ENCODE data around the gene SPRTN. TPM values are rescaled to one million over a fixed set of nuclear protein-coding genes. Genes with fewer than 3 reads are reported as not detected.

Gene SPRTN
- total and polyA plus RNA-seq, 9 donors, result 3.9 to 11.7 (median 8.1) TPM

DNA sequence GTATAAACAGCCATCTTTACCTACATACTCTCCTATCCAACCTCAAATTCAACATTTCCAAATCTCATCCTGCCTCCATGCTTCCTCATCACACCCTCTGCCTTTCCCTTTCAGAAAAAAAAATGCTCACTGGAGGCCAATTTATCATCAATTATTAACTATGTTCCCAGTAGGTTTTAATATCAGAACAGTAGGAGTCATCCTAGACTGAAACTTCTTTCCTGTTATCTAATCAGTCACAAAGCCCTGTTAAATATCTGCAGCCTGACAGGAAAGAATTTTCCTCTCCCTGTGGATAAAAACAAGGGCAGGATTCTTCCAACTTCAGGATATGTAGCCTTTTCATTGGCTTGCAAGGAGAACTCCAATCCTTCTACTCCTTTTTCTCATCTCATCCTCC is 55.6 kb downstream of the SPRTN start:
- Histone ChIP-seq H3K27ac (no peak overlapping the region), H3K4me1 (ENCODE audit: insufficient read depth) (no peaks in the 10 kb centered on the region)

DNA sequence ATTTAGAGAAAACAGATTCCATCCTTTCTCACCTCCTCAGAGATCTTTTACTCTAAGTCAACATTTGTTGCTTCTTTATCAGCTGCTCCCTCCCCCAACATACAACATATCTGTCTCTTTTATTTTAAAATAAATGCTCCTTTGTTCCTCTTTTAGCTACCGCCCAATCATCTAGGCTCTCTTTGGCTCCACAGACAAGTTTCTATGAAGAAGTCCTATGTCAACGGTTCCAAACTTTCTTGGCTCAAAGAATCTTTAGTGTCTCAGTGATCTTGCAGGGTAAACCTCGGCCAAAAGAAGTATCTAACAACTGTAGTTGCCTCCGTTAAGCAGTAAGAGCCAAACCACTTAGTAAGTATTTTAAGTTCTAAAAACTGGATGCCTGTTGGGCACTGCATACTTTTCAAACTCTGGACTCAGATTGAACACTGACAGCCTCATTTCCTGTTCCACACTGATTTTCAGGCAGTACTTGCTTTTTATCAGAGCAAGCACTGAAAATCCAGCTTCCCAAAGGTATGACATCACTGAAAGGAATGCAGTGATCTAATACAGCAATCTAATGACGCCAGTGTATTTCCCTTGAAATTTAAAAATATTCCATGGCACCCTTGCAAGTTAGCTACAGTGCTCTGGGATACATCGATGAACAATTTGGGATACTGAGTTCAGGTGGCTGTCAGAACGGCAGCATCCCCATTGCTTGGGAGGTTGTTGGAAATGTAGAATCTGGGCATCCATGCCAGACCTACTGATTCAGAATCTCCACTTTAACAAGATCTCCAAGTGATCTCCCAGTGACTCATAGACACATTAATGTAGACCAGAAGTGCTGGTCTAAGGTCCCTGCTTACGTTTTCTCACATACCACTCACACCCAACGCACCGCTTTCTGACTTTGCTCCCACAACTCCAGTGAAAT is 57.2 kb downstream of the SPRTN start:
- WGBS, 3 donors, result 47 to 59% (median 58%) methylated on average over 10 of the region's 10 CpGs
- intact Hi-C loops (cut with DNase I), result no loop called here
- no peak for DNase-seq
- TF ChIP-seq, protein P1, sequence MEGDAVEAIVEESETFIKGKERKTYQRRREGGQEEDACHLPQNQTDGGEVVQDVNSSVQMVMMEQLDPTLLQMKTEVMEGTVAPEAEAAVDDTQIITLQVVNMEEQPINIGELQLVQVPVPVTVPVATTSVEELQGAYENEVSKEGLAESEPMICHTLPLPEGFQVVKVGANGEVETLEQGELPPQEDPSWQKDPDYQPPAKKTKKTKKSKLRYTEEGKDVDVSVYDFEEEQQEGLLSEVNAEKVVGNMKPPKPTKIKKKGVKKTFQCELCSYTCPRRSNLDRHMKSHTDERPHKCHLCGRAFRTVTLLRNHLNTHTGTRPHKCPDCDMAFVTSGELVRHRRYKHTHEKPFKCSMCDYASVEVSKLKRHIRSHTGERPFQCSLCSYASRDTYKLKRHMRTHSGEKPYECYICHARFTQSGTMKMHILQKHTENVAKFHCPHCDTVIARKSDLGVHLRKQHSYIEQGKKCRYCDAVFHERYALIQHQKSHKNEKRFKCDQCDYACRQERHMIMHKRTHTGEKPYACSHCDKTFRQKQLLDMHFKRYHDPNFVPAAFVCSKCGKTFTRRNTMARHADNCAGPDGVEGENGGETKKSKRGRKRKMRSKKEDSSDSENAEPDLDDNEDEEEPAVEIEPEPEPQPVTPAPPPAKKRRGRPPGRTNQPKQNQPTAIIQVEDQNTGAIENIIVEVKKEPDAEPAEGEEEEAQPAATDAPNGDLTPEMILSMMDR (IDR thresholded peaks at IDR 0.05), result no peak
- TF ChIP-seq EP300 (IDR thresholded peaks at IDR 0.05) (no peak), POLR2A (IDR thresholded peaks at IDR 0.05) (no peak)
- no peak overlapping the region for H3K4me3 ChIP-seq
- peaks cover 3% of the 10 kb centered on the region for H3K4me1 ChIP-seq (ENCODE audit: insufficient read depth)
- no peaks in the 10 kb centered on the region for H3K36me3 ChIP-seq
- no peak overlapping the region for H3K27ac ChIP-seq
- H3K9me3 ChIP-seq, result no peaks in the 10 kb centered on the region
- no peaks in the 10 kb centered on the region for H3K27me3 ChIP-seq

More for the DNA sequence above, 55.6 kb downstream of the SPRTN start:
- TF ChIP-seq POLR2A (IDR thresholded peaks at IDR 0.05) (no peak), EP300 (IDR thresholded peaks at IDR 0.05) (no peak)
- TF ChIP-seq, protein P1 (IDR thresholded peaks at IDR 0.05), result no peak
- intact Hi-C loops (cut with DNase I), result no loop called here
- no peaks in the 10 kb centered on the region for H3K36me3 ChIP-seq
- H3K4me3 ChIP-seq, result no peak overlapping the region
- H3K27me3 ChIP-seq, result no peaks in the 10 kb centered on the region
- no peaks in the 10 kb centered on the region for H3K9me3 ChIP-seq
- DNase-seq, result no peak

DNA sequence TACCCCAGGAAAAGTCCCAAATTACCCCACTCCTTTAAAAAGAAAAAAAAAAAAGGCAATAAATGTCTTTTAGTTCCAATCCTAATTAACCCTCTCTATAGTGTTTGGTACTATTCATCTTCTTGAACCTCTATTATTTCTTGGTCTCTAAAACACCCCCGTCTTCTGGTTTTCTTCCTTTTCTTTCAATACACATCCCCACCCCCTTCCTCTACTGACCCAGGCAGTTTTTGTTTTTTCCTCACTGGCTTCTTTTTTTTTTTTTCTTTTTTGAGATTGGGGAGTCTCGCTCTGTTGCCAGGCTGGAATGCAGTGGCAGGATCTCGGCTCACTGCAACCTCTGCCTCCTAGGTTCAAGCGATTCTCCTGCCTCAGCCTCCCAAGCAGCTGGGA is 57.9 kb downstream of the SPRTN start:
- DNase-seq, result no peak
- H3K27ac ChIP-seq, result no peak overlapping the region
- H3K9me3 ChIP-seq, result no peaks in the 10 kb centered on the region
- no peaks in the 10 kb centered on the region for H3K36me3 ChIP-seq
- intact Hi-C loops (cut with DNase I), result no loop called here
- TF ChIP-seq, protein P1 (IDR thresholded peaks at IDR 0.05), result no peak
- TF ChIP-seq POLR2A (IDR thresholded peaks at IDR 0.05) (no peak), EP300 (IDR thresholded peaks at IDR 0.05) (no peak)
- no peaks in the 10 kb centered on the region for H3K27me3 ChIP-seq
- H3K4me3 ChIP-seq, result no peak overlapping the region
- H3K4me1 ChIP-seq (ENCODE audit: insufficient read depth), result peaks cover 3% of the 10 kb centered on the region
- WGBS, 3 donors, result 89 to 96% (median 90%) methylated on average over 4 of the region's 4 CpGs

DNA sequence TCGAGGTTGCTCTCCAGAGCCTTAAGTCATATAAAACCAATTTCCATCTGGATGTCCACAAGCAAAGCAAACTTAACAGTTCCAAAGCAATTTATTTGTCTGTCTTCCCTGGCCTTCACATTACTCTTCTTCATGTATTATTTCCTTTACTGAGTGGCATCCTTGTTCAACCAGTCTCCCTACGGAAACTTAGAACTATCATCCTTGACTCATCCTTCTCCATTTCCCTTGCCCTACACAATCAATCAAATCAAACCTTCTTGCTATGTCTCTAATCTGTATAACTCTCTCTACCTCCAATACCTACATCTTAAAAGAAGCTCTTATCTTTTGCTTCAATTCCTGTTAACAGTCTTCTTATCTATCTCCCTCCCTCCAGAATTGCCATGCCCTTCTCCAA is 58.5 kb downstream of the SPRTN start:
- peaks cover 3% of the 10 kb centered on the region for H3K4me1 ChIP-seq (ENCODE audit: insufficient read depth)
- no peak overlapping the region for H3K27ac ChIP-seq
- H3K27me3 ChIP-seq, result no peaks in the 10 kb centered on the region

More for the DNA sequence above, 58.5 kb downstream of the SPRTN start:
- H3K9me3 ChIP-seq, result no peaks in the 10 kb centered on the region
- intact Hi-C loops (cut with DNase I), result no loop called here
- 89 to 97% (median 95%) methylated on average over 2 of the region's 2 CpGs for WGBS, 3 donors
- TF ChIP-seq, protein P1 (IDR thresholded peaks at IDR 0.05), result no peak
- no peak for TF ChIP-seq EP300 (IDR thresholded peaks at IDR 0.05)
- TF ChIP-seq POLR2A (IDR thresholded peaks at IDR 0.05), result no peak
- H3K4me3 ChIP-seq, result no peak overlapping the region
- H3K36me3 ChIP-seq, result no peaks in the 10 kb centered on the region
- DNase-seq, result no peak

Measured in ovary (tissue), 9 donors.